Lower leg skin (tissue), 3 donors: Measurements from ENCODE around the gene HBD.

ENCODE experiments used
- POLR2A ChIP-seq, 2 donors: fragments of 450-650 bp; IDR thresholded peaks; one replicate each; pipeline ENCODE4 v1.6.1; 2016 to 2017; ENCODE audit warnings: antibody characterized with exemption in 2 of 2, mild to moderate bottlenecking in 1 of 2, moderate library complexity in 1 of 2
- TF ChIP-seq, protein P1 (sequence below), 3 donors: fragments of 450-650 bp; IDR thresholded peaks; one replicate each; pipeline ENCODE4 v1.5.1; 2016; ENCODE audit warnings: antibody characterized with exemption in 3 of 3, mild to moderate bottlenecking in 3 of 3, moderate library complexity in 2 of 3

DNA sequence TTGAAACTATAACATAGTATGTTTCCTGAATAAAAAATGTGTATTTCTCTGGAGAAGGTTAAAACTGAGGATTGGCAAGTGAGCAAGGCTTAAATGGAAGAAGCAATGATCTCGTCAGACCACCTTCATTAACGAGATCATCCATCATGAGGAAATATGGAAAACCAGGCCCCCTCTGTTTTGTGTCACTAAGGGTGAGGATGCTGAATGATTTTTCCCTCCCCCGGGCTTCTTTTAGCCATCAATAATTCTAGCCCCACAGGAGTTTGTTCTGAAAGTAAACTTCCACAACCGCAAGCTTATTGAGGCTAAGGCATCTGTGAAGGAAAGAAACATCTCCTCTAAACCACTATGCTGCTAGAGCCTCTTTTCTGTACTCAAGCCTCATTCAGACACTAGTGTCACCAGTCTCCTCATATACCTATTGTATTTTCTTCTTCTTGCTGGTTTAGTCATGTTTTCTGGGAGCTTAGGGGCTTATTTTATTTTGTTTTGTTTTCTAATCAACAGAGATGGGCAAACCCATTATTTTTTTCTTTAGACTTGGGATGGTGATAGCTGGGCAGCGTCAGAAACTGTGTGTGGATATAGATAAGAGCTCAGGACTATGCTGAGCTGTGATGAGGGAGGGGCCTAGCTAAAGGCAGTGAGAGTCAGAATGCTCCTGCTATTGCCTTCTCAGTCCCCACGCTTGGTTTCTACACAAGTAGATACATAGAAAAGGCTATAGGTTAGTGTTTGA lies 41.3 kb upstream of the HBD start:
- TF ChIP-seq, protein P1, sequence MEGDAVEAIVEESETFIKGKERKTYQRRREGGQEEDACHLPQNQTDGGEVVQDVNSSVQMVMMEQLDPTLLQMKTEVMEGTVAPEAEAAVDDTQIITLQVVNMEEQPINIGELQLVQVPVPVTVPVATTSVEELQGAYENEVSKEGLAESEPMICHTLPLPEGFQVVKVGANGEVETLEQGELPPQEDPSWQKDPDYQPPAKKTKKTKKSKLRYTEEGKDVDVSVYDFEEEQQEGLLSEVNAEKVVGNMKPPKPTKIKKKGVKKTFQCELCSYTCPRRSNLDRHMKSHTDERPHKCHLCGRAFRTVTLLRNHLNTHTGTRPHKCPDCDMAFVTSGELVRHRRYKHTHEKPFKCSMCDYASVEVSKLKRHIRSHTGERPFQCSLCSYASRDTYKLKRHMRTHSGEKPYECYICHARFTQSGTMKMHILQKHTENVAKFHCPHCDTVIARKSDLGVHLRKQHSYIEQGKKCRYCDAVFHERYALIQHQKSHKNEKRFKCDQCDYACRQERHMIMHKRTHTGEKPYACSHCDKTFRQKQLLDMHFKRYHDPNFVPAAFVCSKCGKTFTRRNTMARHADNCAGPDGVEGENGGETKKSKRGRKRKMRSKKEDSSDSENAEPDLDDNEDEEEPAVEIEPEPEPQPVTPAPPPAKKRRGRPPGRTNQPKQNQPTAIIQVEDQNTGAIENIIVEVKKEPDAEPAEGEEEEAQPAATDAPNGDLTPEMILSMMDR (IDR thresholded peaks at IDR 0.05) = no peak
- TF ChIP-seq POLR2A (IDR thresholded peaks at IDR 0.05) = no peak
